HG02642 (cell line): Measurements from ENCODE around the gene TTC34.
"Not testable (repeated sequence)": the region's sequence is repeated elsewhere in the genome, so short reads cannot be mapped to it uniquely, and the experiment has no call there.

Experiments used
- ATAC-seq: cut with Tn5 transposase; IDR thresholded peaks from one replicate; pipeline ENCODE4 v1.9.1; 2021; ENCODE audit warnings: mild to moderate bottlenecking; ENCODE audit not compliant: unreplicated experiment, poor library complexity

TTC34 gene

DNA sequence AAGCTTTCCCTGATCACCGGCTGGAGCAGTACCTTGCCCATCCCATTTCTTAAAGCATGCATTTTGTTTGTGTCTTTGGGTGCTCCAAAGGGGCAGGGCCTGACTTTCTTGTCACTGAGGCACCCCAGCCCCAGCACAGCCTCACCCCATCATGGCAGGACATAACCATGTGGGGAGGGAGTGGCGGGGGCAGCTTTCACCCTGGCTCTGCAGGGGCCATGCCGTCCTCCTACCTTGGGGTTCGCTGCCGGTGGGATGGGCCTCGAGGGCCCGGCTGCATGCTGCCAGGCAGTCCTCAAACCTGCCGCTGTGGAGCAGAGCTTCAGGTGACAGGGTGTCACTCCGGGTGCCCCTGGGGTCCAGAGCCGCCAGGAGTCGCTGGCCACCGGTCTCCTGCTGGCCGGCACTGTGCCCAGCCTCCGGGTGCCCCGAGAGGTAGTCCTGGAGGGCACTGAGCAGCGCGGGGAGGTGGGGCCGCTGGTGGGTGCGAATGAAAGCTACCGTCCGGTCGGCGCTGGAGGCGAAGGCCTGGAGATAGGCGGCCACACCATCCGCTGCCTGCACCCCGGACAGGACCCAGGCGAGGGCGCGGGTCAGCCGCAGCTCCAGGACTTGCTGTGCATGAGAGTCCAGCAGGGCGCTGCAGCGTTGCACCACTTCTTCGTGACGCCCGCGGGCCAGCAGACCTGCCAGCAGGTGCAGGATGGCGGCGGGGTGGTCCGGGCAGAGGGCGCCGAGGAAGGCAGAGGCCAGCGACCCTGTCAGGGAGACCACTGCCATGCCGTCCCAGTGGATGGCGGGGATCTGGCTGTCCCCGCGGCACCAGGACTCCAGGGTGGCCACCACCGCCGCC, 1.5 kb downstream of the TTC34 start:
- ATAC-seq = no peak

DNA sequence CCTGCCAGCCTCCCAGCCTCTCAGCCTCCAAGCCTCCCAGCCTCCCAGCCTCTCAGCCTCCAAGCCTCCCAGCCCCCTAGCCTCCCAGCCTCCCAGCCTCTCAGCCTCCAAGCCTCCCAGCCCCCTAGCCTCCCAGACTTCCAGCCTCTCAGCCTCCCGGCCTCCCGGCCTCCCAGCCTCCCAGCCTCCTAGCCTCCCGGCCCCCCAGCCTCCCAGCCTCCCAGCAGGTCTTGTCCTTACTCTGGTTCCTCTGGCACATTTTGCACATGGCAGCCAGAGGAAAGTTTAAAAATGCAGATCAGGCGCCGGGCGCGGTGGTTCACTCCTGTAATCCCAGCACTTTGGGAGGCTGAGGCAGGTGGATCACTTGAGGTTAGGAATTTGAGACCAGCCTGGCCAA, 2.5 kb downstream of the TTC34 start:
- ATAC-seq = not testable (repeated sequence)

DNA sequence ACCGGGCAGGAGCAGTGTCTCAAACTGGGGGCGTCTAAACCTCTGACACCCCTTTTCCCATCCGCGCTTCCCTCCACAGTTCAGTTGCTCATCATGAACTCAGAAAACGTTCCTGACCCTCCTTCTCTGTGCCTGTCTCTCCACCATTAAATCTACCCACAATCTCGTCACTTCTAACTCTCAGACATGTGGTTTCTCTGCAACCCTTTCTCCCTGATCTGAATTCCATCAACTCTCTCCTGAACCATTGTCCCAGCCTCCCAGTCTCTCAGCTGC, 3.8 kb downstream of the TTC34 start:
- ATAC-seq = no peak

DNA sequence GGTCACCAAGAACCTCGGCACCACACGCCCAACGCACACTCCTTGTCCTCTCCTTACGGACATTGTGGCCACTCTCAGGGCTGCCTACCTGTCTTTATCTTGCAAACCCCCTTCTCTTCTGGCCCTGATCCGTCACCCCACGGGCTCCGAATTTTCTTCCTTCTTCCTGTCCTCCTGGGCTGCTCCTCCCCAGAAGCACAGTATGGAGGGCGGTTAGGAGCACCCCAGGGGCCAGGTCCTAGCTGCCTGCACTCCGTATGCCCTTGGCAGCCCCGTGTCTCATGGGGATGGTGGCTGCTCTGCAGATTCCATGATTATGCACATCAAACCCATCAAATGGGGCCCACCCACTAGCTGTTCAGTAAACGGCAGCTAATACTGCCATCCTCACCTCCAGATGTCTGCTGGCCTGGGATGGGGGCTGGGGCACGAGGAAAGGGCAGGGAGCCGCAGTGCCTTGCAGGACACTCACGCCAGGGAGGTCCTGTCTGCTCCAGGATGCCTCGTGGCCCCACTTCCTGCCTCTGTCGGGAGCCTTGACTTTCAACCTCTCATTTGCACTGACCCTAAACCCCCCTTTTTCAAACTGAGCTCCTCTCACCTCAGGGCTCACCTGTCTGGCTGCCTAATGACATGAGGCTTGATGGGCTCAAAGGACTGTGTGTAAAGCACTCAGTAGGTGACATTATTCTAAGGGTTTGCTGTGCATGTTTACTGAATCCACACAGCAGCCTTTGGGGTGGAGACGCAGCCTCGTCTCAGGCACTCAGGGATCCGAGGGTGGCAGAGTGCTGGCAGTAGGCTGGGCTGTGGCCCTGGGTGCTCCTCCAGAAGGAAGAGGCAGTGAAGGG, 4.4 kb downstream of the TTC34 start:
- no peak for ATAC-seq

DNA sequence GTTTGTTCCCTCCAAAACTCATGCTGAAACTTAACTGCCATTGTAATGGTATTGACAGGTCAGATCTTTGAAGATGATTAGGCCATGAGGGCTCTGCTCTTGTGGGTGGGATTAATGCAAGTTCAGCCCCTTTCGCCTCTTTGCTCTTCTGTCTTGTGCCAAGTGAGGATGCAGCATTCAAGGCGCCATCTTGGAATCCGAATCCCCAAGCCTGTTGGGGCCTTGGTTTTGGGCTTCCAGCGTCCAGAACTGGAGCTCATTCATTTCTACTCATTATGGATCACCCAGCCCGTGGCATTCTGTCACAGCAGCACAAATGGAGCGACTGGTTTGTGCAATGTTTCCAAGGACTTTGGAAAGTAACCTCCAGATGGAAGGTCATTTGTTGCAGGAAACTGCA, 5.6 kb downstream of the TTC34 start:
- no peak for ATAC-seq

DNA sequence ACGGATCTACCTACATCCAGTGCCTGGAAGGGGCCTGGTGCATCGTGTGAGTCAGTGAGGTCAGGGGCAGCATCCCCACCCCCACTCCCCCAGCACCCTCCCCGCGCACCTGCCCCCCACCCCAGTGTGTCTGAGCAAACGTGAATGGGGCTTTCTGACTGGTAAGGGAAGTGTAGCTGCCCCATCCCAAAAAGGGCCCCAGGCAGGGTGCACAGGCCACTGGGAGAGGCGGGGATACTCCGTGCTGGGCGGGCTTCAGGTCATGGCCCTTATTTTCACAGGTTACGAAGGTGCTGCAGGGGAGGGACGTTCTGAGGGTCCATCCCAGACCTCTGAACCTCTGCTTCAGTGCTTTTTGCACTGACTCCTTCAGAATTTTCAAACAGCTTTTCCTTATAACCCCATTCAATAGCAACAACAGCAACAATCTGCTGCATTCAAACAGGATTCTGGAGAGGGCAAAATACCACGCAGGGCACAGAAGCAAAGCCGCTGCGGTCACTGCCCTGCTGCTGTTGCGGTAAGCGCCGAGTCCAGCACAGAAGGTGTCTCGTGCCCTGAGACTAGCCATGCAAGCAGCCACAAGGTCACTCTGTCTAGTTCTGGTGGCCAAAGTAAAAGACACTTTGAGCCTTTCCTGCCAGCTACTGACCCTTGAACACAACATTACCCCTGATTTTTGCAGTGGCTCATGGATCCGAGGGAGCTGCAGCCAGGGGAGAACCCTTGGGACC, 10.3 kb downstream of the TTC34 start:
- no peak for ATAC-seq

DNA sequence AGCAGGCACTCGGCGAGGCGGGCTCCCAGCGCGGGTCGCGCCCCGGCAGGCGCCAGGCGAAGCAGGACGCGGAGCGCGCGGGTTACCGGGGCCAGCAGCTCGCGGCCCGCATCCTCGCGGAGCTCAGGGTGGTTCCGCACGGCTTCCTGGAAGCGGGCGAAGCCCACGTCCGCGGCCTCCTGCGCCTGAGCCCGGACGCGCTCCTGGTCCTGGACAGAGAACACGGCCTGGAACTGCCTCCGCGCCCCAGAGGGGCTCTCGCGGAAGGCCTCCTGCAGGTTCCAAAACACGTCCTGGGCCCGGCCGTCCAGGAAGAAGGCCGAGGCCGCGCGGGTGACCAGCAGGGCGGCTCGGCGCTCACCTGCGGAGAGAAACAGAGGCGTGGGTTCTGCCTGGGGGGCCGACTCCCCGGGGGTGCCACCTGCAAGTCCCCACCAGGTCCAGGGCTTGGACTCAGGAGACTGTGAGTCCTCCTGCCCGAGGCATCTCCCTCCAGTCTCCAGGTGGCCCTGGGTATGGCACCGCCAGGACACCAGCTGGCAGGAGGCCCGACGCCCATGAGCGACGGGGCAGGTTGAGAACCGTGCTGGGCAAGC, 11.4 kb downstream of the TTC34 start:
- no peak for ATAC-seq

DNA sequence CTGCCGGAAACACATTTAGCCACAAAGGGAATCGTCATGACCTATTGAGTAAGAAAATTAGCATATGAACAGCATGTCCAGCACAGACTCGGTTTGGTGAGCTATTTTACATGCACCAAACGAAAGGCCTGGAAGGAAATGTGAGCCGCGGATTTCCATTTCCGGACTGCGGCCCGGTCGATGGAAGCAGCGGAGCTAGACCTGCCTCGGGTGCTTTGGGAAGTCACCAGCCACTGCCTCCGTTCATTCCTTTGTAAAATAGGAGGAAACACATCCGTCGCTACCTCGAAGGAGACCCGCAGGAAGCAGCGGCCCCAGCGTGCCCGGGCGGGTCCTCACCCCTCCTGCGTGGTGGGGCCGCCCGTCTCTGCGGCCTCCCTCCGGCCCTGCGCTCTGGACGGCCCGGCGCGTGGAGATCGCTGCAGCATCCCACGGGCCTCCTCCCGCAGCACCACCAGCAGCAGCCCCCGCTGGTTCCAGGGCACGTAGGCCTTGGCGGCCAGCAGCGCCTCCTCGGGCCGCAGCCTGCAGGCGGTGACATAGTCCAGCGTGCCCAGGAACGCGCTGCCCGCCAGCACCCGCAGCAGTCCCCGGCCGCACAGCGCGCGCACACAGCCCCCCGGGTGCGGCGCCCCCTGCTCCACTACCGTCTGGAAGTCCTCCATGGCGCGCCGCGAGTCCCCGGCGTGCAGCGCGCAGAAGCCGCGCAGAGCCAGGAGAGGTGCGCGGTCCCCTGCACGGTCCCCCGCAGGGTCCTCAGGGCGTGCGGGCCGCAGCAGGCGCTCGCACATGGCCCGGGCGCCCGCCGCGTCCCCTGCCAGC, 12.1 kb downstream of the TTC34 start:
- ATAC-seq = no peak

DNA sequence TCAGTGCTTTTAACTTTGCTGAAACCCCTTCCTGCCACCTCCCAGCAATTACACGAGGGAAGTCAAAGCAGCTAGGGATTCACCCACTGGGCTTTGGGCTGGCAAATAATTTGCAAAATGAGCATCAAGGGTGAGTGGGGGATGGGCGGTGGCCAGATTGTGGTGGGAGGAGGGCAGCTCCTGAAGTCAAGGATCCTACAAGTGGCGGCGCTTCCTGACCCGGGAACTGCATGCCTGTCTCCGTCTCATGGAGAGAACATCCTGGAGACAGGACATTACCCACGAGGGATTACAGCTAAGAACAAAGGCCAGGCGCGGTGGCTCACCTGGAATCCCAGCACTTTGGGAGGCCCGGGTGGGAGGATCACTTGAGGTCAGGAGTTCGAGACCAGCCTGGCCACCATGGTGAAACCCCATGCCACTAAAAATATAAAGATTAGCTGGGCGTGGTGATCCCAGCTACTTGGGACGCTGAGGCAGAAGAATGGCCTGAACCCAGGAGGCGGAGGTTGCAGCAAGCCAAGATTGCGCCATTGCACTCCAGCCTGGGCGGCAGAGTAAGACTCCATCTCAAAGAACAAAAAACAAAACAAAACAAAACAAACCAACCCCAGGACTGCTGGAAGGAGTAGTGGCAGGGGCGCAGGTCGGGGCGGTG, 12.9 kb downstream of the TTC34 start:
- no peak for ATAC-seq

DNA sequence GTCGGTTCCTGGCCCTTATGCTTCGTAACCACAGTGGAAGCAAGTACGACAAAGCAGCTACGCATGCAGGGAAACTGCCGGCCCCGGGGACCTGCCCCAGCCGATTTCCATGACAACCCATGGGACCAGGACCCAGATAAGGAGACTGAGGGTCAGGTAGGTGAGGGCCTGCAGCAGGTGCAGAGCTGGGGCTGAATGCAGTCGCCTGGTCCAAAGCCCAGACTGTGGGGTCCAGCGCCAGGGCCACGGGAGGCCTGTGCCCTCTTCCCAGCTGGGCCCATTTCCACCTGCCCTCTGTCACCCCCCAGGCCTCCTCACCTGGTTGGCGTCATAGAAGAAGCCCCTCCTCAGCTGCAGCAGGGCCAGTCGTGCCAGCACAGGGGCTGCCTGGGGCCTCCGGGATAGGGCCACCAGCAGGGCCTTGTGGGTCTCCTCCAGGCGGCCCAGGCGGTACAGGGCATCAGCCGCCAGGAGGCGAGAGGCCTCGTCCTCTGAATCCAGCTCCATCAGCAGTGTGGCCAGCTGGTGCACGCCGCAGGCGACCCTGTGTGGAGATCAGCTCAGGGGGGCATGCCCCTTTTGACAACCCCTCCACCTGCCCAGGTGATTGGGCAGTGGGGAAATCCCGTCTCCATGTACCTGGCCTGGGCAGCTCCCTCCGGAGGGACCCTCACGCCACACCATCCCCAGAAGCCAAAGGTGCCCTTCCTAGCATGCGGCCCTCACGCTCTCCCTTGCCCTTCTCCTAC, 14.2 kb downstream of the TTC34 start:
- ATAC-seq = no peak

DNA sequence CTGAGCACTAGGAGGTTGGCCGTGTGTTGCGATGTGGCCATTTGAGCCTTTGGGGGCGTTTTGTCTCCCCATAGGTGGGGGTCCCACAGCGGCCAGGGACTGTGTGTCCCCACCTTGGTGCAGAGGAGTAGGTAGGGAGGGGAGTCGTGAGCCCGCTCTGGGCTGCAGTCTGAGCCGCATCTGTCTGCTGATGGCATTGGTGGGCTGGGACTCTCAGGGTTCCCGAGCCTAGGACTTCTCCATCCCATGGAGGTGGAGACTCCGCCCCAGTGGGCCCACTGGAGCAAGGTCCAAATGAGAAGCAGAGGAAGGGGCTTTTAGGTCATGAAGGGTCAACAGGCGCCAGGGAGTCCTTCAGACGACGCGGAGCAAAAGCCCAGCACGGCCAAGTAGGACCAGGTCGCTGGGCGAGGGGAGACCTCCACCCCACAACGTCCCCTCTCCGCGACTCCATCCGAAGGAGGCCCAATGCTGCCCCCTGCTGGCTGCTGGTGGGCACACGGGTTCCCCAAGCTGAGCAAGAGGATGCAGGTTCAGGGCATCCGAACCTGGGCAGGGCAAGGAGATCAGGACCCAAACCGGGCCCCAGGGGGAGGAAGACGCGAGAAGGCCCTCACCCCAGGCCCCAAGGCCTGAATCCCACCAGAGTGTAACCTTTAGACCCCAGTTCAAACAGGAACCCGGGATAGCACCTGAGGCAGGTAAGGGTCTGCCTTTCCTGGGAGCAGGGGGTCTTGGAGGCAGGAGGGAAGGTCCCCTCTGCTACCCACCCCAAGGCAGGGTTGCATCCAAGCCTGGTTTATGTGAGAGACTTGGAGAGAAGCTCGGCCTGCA, 14.9 kb downstream of the TTC34 start:
- no peak for ATAC-seq

DNA sequence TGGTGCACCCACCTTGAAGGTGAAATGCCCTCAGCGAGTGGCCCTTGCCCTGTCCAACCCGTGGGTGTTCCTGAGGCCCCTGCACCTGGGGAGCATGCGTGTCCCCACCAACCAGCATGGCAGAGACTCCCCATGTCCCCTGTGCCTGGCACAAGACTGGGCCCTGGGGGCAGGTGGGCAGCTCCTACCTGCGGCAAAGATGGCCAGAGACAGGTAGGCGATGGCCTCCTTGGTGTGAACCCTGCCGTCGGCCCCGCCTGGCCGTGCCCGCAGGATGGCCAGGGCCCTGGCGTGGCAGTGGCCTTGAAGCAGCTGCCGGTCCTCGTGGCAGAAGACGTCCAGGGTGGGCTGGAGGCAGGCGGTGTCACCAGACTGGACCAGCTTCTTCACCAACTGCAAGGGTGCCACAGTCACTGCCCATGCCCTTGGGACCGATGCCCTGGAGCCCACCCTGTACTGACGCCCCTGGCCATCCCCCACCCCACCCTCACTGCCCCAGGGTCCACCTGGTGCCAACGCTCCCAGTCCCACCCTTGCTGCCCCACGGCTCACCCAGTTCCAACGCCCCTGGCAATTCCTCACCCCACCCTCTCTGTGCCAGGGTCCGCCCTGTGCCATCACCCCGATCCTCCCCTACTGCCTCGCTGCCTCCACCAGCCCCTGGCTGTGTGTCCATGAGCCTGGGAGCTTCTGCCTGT, 15.7 kb downstream of the TTC34 start:
- no peak for ATAC-seq

DNA sequence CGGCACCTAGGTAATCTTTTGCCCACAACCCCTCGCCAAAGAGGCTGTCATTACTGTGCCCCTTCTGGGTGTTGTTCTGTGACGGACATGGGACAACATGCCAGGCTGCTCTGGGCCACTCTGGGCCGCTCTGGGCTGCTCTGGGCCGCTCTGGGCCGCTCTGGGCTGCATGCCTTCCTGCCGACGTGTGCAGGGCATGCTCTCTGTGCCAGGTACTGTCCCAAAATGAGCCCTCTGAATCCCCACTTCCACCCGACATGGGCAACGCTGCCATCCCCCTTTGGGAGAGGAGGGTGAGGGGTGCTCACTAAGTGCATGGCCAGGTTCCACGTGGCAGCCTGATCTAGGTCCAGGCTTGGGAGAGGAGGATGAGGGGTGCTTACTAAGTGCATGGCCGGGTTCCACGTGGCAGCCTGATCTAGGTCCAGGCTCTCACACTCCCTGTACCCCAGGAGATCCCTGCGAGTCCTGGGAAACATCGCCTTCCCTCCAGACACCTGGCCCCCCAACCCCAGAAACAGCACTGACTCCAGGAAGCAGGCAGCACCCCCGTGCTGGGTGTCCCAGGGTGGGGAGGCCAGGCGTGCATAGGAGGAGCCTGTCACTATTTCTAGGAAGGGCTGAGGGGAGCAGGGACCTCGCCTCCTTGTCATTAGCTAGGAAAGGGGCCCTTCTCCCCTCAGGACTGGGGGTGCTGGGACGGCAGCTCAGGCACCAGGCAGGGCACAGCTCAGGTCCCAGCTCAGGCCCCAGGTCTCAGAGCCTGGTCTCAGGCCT, 16.5 kb downstream of the TTC34 start:
- ATAC-seq = no peak

DNA sequence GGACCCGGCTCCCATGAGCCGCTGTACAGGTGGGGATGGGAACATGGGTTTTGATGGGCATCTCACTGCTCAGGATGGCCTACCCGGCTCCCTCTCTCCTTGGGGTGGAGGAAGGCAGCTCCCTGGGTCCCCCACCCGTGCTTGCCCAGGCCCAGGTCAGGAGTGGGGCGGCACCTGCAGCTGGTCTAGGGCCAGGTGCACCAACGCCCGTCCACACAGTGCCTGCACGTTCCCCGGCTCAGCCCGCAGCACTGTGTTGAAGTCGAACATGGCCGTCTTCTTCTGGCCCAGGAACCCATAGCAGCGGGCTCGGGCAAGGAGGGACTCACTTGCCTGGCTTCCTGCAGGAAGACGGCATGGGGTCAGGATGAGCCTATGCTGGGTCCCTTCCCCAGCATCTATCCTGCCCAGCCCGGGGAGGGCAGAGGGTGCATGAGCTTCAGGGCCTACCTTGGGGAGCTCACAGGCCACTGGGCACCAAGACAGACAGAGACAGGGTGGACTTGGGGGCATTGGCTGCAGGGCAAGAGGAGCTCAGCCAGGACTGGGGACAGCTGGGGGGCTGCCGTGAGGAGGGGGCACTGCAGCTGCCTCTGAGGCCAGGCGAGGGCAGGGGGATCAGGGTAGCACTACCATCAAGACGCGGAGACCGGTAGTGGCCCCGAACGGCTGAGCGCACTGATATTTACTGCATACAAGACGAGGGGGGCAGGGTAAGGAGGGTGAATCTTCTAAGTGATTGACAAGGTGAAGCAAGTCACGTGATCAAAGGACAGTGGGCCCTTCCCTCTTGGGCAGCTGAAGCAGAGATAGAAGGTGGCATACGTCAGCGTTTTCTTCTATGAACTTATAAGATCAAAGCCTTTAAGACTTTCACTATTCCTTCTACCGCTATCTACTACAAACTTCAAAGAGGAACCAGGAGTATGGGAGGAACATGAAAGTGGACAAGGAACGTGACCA, 17.8 kb downstream of the TTC34 start:
- ATAC-seq = no peak

DNA sequence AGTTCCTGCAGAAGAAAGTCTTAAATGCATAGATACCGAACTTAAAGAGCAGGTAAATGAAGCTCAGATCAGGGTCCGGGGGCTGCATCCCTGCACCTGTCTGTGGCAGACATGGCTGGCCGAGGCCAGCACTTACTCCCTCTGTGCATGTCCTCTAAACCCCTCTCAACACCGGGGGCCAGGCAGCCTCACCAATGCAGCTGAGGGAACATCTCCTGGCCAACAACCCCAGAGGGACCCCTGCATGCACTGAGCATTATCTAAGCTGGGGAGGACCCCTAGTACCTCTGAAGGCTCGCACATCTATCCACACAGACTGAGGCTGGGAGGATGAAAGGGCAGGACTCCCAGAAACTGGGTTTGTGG, 18.4 kb downstream of the TTC34 start:
- no peak for ATAC-seq
